Lower lobe of right lung (tissue), 2 donors: ENCODE measurements around the gene CALR. TPM values are rescaled to one million over a fixed set of nuclear protein-coding genes. Genes with fewer than 3 reads are reported as not detected.
"Not testable (repeated sequence)": the region's sequence is repeated elsewhere in the genome, so short reads cannot be mapped to it uniquely, and the experiment has no call there.

Source experiments
- ATAC-seq, 2 donors: fragments of 200-7000 bp; cut with Tn5 transposase; one replicate each; pipeline ENCODE4 v1.9.1; 2020 to 2022; ENCODE audit warnings: mild to moderate bottlenecking in 2 of 2, moderate library complexity in 2 of 2
- DNase-seq: peaks from one replicate; pipeline ENCODE4 v3.0.0-alpha.2; 2020
- H3K27ac ChIP-seq: fragments of 200-600 bp; one replicate; pipeline ENCODE4 v1.8.0; 2022
- H3K27me3 ChIP-seq: fragments of 200-600 bp; one replicate; pipeline ENCODE4 v1.8.0; 2022; ENCODE audit warnings: low read depth
- H3K36me3 ChIP-seq: fragments of 200-600 bp; one replicate; pipeline ENCODE4 v1.8.0; 2022; ENCODE audit warnings: mild to moderate bottlenecking
- H3K4me1 ChIP-seq: fragments of 200-600 bp; one replicate; pipeline ENCODE4 v1.8.0; 2022
- H3K4me3 ChIP-seq: fragments of 200-600 bp; one replicate; pipeline ENCODE4 v1.8.0; 2022; ENCODE audit warnings: mild to moderate bottlenecking
- H3K9me3 ChIP-seq: fragments of 200-600 bp; one replicate; pipeline ENCODE4 v1.8.0; 2022
- CTCF ChIP-seq: fragments of 200-600 bp; IDR thresholded peaks from one replicate; pipeline ENCODE4 v1.8.0; 2022; ENCODE audit warnings: antibody characterized with exemption, mild to moderate bottlenecking
- intact Hi-C: fragments of 100-400 bp; cut with DNase I; formaldehyde crosslinking; loops from one replicate; pipeline ENCODE4 v1.11.0; 2022
- total RNA-seq: library from RNA; stranded (reverse); fragmentation: NEBNext Ultra II Directional; extraction: Animal tissue kit (Norgen Biotek cat#: 25700); gene quantifications from one replicate; pipeline ENCODE4 v1.2.1, GENCODE V29; 2021
- donor health status: DM: no; HTN: yes; CAD: no; lungs with severe emphysema.

CALR gene
- total RNA-seq, 1 donor from 2014 or later, result 872 TPM

GRCh38 chr19:12975221-12975741, 36.9 kb downstream of the CALR start:
- Histone ChIP-seq H3K27me3 (peaks cover 6% of the 10 kb centered on the region), H3K4me3 (no peak overlapping the region), H3K4me1 (peaks cover 8% of the 10 kb centered on the region), H3K27ac (no peak overlapping the region), H3K9me3 (no peaks in the 10 kb centered on the region), H3K36me3 (no peaks in the 10 kb centered on the region)
- ATAC-seq (peak in 1 of 2 donors; percentile 3), DNase-seq (no peak)
- intact Hi-C loops, result no loop called here
- no peak for TF ChIP-seq CTCF

- H3K36me3 ChIP-seq, ATAC-seq, H3K4me1 ChIP-seq, H3K9me3 ChIP-seq, H3K27me3 ChIP-seq, DNase-seq, intact Hi-C loops, H3K27ac ChIP-seq, H3K4me3 ChIP-seq: not testable (repeated sequence)
These were observed 37.7 kb downstream of the CALR start for GRCh38 chr19:12976109-12976508.

- Histone ChIP-seq H3K9me3 (no peaks in the 10 kb centered on the region), H3K36me3 (no peaks in the 10 kb centered on the region), H3K27ac (no peak overlapping the region), H3K4me3 (no peak overlapping the region), H3K27me3 (peaks cover 6% of the 10 kb centered on the region), H3K4me1 (peaks cover 13% of the 10 kb centered on the region)
- intact Hi-C loops, result no loop called here
- no peak for DNase-seq
- TF ChIP-seq CTCF, result no peak
- no peak for ATAC-seq
These were observed 41.6 kb downstream of the CALR start for GRCh38 chr19:12979974-12980373.

- no peaks in the 10 kb centered on the region for H3K9me3 ChIP-seq
- no peaks in the 10 kb centered on the region for H3K36me3 ChIP-seq
- no peak for ATAC-seq
- no peak for DNase-seq
- no peaks in the 10 kb centered on the region for H3K27me3 ChIP-seq
- H3K27ac ChIP-seq, result no peak overlapping the region
- H3K4me1 ChIP-seq, result peaks cover 18% of the 10 kb centered on the region
- TF ChIP-seq CTCF, result no peak
- H3K4me3 ChIP-seq, result no peak overlapping the region
- intact Hi-C loops, result no loop called here
These were observed 44.2 kb downstream of the CALR start for GRCh38 chr19:12982648-12983047.

- no peaks in the 10 kb centered on the region for H3K9me3 ChIP-seq
- ATAC-seq, result no peak
- DNase-seq, result no peak
- no peak overlapping the region for H3K27ac ChIP-seq
- no peaks in the 10 kb centered on the region for H3K36me3 ChIP-seq
- no peak for TF ChIP-seq CTCF
- intact Hi-C loops, result no loop called here
- H3K27me3 ChIP-seq, result no peaks in the 10 kb centered on the region
- H3K4me1 ChIP-seq, result peaks cover 14% of the 10 kb centered on the region
- peak overlapping the region; percentile 29 for H3K4me3 ChIP-seq
These were observed 44.7 kb downstream of the CALR start for GRCh38 chr19:12983091-12983490.

GRCh38 chr19:12983542-12984142, 45.2 kb downstream of the CALR start:
- H3K4me3 ChIP-seq, result peak overlapping the region; percentile 29

More at GRCh38 chr19:12983542-12984142, 45.2 kb downstream of the CALR start:
- Histone ChIP-seq H3K27ac (no peak overlapping the region), H3K4me1 (peaks cover 11% of the 10 kb centered on the region), H3K36me3 (no peaks in the 10 kb centered on the region), H3K27me3 (no peaks in the 10 kb centered on the region), H3K9me3 (no peaks in the 10 kb centered on the region)
- intact Hi-C loops, result no loop called here
- DNase-seq (peak; percentile 85), ATAC-seq (peak; percentile 92 to 95)
- peak; percentile 89 for TF ChIP-seq CTCF
